GM19193 (cell line): ENCODE measurements around the gene DPEP3.

ENCODE experiments used
- POLR2A ChIP-seq: IDR thresholded peaks from 4 replicates; pipeline ENCODE4 v1.6.1; 2011; ENCODE audit not compliant: insufficient read depth, insufficient read length; ENCODE audit errors: extremely low read depth

Gene DPEP3

GRCh38 chr16:67962135-67962534 is 18.2 kb downstream of the DPEP3 start:
- TF ChIP-seq POLR2A: no peak

- no peak for TF ChIP-seq POLR2A
Measured at GRCh38 chr16:67961551-67961957, 18.7 kb downstream of the DPEP3 start.

GRCh38 chr16:67959536-67960329 is 20.6 kb downstream of the DPEP3 start:
- no peak for TF ChIP-seq POLR2A

- no peak for TF ChIP-seq POLR2A
Measured at GRCh38 chr16:67957622-67958021, 22.7 kb downstream of the DPEP3 start.

GRCh38 chr16:67954421-67955196 is 25.7 kb downstream of the DPEP3 start:
- no peak for TF ChIP-seq POLR2A

- TF ChIP-seq POLR2A: no peak
Measured at GRCh38 chr16:67953641-67954375, 26.5 kb downstream of the DPEP3 start.

- no peak for TF ChIP-seq POLR2A
Measured at GRCh38 chr16:67951485-67951884, 28.8 kb downstream of the DPEP3 start.

- TF ChIP-seq POLR2A: no peak
Measured at GRCh38 chr16:67950335-67950843, 29.9 kb downstream of the DPEP3 start.

- no peak for TF ChIP-seq POLR2A
Measured at GRCh38 chr16:67949645-67950044, 30.7 kb downstream of the DPEP3 start.

- TF ChIP-seq POLR2A: no peak
Measured at GRCh38 chr16:67948015-67948414, 32.3 kb downstream of the DPEP3 start.

GRCh38 chr16:67946966-67947558 is 33.2 kb downstream of the DPEP3 start:
- TF ChIP-seq POLR2A: no peak

GRCh38 chr16:67946128-67946569 is 34.1 kb downstream of the DPEP3 start:
- TF ChIP-seq POLR2A: no peak

GRCh38 chr16:67945392-67945933 is 34.8 kb downstream of the DPEP3 start:
- no peak for TF ChIP-seq POLR2A

GRCh38 chr16:67944690-67945391 is 35.5 kb downstream of the DPEP3 start:
- TF ChIP-seq POLR2A: no peak
